Astrocyte of the hippocampus (primary cell): ENCODE data around the gene C3orf33.

Experiments used
- DNase-seq: peaks from one replicate; pipeline ENCODE4 v3.0.0; 2011; ENCODE audit warnings: low read depth, low spot score

C3orf33 gene

DNA sequence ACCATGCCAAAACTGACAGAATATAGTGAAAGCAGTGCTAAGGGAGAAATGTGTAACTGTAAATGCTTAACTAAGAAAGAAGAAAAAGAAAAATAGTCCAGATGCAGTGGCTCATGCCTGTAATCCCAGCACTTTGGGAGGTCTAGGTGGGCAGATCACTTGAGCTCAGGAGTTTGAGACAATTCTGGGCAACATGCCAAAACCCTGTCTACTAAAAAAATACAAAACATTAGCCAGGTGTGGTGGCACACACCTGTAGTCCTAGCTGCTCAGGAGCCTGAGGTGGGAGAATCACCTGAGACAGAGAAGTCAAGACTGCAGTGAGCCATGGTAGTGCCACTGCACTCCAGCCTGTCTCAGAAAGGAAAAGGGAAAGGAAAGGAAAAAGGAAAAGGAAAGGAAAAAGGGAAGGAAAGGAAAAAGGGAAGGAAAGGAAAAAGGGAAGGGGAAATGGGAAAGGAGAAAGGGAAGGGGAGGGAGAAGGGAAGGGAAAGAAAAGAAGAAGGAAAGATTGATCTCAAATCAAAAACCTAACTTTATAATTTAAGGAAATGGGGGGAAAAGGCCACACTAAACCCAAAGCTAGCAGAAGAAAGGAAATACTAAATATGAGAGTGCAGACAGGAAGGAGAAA lies 20.3 kb downstream of the C3orf33 start:
- DNase-seq = no peak

DNA sequence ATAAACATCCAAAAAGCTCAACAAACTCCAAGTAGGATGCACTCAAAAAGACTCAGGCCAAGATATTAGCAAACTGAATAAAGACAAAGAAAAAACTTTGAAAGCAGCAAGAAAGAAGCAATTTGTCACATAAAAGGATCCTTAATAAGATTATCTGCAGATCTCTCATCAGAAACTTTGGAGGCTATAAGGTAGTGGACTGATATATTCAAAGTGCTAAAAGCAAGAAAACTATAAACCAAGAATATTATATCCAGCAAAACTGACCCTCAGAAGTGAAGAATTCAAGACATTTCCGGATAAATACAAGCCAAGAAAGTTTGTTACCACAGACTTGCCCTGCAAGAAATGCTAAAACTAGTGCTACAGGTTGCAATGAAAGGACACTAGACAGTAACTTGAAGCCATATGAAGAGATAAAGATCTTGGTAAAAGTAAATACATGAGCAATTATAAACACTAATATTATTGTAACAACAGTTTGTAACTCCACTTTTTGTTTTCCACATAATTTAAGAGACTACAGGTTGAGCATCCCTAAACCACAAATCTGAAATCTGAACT lies 23.6 kb downstream of the C3orf33 start:
- DNase-seq = no peak

DNA sequence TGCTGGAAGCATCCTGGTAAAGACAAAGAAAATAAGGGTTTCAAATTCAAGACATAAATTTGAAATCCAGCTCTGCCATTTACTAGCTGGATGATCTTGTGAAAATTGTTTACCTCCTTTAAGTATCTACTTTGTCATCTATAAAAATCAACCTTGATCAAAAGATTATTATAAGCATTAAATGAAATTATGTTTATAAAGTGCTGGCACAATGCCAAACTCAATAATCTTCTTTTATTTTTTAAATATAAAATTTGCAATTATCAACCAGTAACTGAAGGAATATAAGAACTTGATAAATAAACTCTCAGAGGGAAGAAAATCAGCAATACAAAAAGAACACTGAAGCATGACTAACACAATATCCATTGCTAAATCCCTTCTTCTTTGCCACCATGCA lies 25.8 kb downstream of the C3orf33 start:
- no peak for DNase-seq

DNA sequence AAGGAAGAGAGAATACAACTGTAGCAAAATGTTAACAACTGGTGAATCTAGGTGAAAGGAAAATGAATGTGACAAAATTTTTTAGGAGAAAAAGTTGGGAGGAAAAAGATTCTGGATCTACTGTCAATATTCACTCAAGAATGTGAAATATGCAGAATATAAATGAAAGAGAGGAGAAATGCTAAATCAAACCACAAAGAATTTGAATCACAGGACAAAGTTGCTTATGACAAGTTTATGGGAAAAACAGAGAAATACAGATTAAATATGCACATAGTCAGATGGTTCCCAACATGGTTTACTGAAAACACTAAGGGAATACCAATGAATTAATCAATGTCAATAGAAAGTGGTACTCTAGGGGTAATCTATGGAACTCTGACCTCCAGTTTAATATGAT lies 27.6 kb downstream of the C3orf33 start:
- peak; percentile 25 for DNase-seq

DNA sequence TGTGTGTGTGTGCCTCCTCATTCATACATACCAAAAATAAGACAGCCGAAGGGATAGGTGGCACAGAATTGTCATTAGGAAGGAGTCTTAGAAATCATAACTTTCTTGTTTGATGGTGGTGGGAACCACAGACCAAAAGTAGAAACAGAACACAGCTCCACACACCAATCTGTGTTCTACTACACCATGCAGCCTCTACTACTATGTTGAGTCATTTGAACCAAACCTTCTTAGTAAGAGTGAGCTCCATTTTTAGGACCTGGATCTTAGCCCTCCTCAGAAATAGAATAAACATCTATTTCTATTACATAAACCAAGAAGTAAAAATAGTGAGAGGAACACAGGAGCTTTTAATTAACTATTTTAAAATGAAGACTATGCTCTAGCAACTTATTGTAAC lies 33.3 kb downstream of the C3orf33 start:
- no peak for DNase-seq

DNA sequence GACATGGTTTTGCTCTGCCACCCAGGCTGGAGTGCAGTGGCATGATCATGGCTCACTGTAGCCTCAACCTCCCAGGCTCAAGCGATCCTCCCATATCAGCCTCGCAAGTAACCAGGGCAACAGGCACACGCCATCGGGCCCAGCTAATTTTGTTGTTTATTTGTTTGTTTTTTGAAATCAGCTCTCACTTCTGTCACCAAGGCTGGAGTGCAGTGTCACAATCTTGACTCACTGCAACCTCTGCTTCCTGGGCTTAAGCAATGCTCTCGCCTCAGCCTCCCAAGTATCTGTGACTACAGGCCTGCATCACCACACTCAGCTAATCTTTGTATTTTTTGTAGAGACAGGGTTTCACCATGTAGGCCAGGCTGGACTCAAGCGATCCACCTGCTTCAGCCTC lies 35.0 kb downstream of the C3orf33 start:
- DNase-seq = no peak

DNA sequence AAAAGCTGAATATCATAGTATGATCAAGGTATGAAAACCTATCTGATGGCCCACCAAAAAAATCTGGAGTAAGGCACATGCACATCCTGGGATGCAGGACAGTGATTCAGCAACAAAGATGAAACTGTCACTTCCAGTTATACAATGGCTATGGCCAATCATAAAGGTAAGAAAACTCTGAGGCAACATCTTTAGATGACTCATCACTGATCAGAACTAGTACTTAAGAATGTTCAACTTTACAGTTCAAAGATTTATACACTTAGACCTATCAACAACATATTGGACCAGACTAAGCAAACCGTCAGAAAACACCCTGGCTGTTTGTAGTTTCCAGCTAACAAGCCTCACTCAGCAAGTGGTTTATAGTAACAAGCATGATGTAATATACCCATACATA lies 39.9 kb downstream of the C3orf33 start:
- DNase-seq = no peak

DNA sequence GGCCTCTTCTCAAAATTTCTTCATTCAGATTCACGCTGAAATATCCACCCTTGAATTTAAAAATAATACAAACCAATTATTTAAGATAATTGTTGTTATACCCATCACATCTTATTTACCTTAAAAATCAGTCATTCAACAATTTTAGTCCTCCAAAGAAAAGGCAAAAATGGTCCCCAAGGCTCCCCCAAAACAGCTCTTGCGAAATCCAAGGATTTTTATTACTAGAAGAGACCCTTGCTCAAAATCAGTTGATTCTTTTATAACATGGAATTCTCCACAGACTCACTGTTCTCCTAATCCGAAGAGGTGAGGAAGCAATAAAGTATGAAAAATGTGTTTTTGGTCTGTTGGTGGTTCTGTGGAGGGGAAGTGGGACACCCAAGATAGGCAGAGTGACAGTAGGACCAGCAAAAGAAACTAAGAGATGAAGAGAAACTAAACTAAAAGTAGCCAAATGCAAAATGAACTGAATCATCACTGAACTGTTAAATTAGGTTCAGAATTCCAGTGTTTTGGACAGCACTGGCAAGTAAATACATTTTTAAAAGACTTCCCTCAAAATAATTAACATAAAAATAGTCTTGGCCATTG lies 42.1 kb downstream of the C3orf33 start:
- DNase-seq = no peak

DNA sequence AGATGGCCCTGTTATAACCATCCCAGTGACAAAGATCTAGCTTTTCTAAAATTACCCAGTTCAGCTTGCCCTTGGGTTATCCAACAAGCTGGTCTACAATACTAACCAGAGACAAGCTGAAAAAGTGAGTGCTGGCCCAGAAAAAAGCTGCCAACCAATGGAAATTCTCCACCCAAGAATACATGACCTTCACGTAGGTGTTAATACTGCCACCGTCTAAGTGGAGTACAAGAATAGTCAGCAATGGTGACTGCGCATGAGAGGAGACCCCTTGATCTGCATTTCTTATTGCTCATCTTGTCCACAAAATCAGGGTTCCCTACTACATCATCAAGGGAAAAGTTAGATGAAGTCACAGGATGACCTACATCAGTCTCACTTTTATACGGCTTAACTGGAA lies 45.4 kb downstream of the C3orf33 start:
- no peak for DNase-seq

DNA sequence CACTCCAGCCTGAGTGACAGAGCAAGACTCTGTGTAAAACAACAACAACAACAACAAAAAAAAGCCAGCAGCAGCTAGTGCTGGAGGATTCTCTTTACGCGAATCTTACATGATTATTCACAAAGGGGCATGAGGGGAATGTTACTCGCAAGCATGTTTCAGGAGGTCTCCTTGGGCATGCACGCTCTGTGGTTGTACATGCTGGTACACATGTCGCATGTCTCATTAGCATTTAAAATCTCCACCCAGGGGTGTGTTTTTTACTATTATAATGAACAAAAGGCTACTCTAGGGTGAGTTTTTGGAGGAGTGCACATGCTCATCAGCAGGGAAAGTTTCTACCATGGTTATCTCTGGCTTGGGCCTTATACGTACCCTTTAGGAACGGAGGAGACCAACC lies 48.5 kb downstream of the C3orf33 start:
- DNase-seq = no peak

DNA sequence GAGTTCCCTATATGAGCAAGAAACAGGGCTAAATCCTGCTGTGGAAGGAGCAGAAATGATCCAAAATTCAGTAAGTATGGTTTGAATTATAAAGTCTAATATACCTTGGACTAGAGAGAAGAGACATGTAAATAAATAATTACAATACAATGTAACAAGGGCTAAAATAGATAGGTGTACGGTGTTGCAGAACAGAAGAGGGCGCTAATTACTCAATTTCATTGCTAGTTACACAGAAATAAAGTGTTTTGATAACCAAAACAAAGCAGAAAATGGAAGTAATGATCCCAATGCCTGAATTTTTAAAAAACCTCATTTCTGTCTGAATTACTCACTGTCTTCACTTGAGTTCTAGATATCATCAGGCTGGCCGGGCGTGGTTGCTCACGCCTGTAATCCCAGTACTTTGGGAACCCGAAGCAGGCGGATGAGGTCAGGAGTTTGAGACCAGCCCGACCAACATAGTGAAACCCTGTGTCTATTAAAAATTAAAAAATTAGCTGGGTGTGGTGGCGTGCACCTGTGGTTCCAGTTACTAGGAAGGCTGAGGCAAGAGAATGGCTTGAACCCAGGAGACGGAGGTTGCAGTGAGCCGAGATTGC lies 52.9 kb downstream of the C3orf33 start:
- peak; percentile 41 for DNase-seq

DNA sequence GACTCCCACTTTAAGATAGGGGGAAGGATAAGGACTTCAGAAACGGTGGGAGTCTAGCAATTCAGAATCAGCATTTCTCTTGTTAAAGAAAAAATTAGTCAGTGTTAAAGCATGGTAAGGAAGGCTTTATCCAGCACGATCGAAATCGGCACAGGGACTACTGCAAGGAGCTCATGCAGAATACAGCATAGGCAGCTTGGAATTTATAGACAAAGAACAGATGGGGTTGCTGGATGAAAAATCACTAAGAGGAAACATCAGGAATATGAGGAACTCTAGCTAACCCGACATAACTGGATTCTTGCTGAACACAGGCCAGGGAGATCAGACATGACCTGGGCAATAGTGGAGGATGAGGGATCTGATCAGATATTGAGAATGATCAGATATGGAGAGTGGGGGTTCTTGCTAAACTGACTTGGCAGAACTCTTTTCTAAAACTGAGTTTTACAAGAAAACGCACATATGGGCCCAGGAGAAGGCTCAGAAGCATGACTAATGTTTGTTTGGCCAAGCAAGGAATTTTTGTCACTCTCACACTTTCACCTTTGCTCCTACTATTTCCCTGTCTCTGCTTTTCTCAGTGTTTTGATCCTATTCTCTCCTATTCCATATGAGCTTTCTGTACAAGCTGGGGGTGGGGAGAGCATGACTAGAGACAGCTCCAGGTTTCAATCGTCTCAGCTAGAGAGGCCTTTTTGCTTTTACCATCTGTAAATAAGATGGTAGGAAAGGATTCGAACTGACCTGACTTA lies 57.3 kb downstream of the C3orf33 start:
- DNase-seq = no peak

DNA sequence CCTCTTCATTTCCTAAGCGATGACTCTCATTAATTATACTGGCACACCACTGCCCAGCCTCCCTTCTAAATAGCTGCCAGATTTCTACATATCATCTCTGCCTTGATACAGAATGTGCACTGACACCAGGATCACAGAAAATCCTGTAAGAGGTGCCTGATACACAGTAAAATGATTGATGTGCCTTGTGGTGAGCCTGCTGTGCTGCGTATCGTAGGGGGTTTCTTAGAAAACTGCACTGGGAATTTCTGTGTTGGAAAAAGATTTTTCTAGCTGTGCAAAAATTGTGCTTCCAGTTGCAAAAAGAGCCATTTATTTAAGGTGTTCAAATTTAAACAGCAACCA lies 58.2 kb downstream of the C3orf33 start:
- no peak for DNase-seq

DNA sequence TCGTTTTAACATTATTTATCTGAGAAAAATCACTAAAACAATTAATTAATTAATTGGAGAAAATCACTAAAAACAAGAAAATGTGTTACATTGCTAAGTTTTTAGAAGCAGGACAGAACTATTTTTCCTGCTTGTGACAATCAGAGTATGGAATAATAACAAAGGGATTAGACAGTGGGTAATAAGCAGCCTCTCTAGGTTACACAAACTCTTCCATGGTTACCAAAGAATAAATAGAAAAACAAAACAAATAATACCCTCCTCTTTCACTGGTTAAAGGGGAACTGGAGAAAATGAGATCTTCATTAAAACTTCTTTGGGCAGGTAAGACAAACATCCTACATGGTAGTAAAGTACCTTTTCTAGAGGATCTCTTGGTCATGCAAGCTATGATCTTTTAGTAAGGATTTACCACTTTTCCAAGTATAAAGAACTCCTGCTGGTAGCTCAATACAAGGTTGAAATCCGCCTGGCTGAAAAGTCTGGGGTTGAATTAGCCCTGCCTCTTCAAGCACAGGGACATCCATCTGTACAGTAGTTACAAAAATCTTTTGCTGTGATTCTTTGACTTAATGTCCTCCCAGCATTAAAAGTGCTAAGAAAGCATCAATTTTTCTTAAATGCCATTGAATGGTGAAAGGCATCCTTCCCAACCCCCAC lies 58.7 kb downstream of the C3orf33 start:
- DNase-seq = no peak

DNA sequence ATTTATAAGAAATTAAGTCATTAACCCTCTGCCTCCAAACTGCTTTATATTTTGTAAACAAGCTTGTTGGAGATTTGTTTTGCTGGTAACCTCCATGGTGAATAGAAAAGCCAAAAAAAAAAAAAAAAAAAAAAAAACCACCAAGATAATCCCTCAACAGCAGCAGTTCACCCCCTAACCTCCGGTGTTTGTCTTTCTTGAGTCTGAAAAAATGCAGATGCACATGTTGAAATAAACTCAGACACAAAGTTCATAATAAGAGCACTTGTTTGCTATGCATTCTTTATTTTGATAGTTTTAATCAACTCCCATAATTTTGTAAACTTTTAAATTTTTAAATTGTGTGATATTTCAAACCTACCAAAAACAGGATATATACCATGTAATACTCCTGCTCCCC lies 59.4 kb downstream of the C3orf33 start:
- no peak for DNase-seq

DNA sequence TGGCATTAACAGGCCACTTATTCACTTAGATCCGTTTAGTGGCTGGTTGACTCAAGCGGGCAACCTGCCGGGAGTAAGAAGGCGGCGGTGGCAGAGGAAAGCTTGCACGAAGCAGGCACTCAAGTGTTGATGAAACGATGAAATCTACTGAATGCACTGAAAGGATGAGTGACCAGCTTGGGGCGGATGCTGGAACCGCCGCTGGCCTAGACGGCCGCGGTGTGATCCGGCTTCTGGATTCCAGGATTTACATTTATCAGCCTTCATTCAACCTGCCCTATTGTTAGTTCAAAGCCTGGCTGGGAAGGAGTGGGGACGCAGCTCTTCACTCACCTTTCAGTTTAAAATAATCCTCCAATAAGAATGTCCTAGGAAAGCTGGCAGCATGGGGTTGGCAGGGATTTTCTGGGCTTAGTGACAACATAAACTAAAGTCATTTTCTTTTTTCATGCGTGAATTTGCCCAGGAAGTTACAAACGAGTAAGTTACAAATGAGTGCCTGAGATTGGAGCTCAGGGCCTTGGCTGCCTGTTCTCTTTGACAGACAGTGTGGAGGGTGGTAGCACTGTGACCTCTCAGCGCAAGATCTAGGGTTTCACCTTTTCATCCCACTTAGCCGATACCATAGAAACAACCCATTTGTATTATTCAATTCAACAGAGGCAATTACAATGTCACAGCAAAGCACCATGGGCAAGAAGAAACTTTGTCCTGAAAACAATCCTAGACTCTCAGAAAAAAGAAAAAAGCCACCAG lies 60.1 kb downstream of the C3orf33 start:
- peak; percentile 76 for DNase-seq

DNA sequence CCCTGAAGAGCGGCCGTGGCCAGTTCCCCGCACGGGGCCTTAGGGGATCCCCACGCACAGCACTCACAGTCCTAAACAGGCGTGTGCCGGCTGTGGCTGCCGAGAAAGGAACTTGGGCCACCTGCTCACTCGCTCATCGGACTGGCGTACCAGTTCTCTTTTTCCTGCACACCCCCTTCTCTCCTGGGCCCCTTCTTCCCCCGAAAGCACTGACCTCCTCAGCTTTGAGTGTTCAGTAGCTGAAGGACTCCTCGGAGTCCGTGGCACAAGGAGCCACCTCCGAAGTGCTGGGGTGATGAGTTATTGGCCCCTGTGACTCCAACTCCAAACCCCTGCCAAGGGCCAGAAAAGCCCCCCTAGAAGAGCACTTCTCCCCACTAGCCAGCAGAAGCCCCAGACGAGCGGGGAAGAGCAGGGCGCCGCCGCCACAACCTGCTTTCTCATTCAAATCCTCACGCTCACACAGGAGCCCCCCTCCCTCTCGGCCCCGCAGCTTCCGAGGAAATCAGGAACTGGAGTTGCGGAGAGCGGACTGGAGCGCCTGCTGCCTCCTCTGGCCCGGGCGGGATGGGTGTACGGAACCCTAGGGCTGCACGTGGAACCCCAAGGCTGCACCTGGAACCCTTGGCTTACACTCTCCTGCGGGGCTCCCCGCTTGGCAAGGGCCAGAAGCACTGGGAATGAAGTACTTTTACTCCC lies 61.3 kb downstream of the C3orf33 start, which contains the start of gene PLCH1:
Gene PLCH1, minus strand, starts transcription at position 446 of the 699 bp plus-strand sequence. CDS start 40,847 bp downstream, outside the sequence.
- peak; percentile 87 for DNase-seq

DNA sequence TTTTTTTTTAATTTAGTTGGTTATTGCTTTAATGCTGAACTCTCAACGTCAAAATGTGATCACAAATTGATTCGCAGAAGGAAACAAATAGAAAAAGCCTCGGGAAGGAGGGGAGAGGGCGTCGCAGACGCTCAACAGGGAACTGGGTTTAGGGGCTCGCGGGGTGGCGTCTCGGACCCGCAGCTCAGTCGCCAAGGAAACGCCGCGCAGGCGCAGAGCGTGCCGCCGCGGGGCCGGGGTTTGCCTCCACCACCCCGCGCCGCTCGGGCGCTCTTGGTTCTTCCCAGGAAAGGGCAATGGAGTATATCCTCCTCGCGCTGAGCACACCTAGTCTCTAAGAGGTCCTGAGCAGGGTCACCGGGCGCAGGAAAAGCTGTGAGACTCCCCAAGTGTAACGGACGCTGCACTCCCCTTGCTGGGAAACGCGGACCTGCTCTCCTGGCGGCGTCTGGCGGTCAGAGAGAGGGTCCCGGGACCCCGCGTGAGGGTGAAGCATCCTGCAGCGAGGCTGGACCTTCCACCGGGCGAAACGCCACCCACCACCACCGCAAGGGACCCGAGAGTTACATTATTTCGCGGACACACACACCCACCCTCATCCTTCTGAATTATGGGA lies 62.0 kb downstream of the C3orf33 start:
- peak; percentile 82 for DNase-seq

DNA sequence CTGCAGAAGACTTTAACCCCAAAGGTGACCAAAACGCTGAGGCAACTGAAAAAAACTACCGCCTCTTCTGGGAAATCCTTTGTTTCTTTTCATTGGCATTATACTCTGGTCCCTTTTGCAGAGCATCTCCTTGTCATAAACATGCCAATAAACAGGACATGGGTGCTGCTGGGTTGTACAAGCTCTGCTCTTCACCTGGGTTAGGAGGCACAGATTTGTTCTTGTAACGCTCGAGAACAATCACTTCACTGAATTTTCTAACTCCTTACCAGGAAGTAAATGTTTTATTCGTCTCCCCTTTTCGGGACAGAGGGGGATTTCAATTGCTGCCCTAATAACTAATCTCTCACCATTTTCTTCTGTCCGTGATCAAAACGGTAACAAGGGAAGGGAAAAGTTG lies 62.5 kb downstream of the C3orf33 start:
- DNase-seq = peak; percentile 36

DNA sequence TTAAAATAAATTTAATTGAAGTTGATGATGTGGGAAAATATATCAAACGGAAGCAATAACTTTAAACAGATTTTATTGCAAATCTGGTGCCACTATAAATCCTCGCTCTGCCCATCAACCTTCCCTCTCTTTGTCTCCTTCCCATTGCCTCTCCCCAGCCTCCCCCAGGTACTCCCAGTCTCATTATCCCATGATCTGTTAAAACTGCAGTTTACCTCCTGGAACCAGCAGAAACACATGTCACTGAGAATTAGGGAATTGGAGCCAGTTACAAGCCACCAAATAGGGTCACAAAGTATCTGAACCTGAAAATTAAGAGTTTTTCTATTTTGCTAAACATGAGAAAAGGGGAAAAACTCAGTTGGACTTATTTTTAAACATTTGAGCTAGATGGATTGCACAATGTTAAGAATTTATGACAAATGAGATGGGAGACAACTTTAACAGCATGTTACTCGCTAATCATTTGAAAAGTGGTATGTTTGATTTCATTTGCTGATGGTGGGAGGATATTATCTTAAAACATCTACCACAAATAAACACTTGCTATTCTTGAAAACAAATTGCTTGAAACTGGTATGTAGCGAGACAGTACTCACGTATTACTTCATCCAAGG lies 63.6 kb downstream of the C3orf33 start:
- DNase-seq = no peak
